ENCODE data around the gene RMRP.
"Not testable (repeated sequence)": the region's sequence is repeated elsewhere in the genome, so short reads cannot be mapped to it uniquely, and the experiment has no call there.

Gene RMRP

GRCh38 chr9:35664531-35665470 lies 7.0 kb upstream of the RMRP start, which contains the start of gene ARHGEF39:
Gene ARHGEF39 (minus strand): TSS chr9:35665195. CDS start chr9:35665169, 26 bp downstream.
- peak; percentile 76 for DNase-seq

- no peak for DNase-seq
Measured at GRCh38 chr9:35662437-35662836, 4.6 kb upstream of the RMRP start.

- DNase-seq = no peak
Measured at GRCh38 chr9:35661756-35662350, 4.0 kb upstream of the RMRP start.

GRCh38 chr9:35660966-35661415 lies 3.2 kb upstream of the RMRP start:
- DNase-seq = no peak

GRCh38 chr9:35659340-35659739 lies 1.5 kb upstream of the RMRP start:
- DNase-seq = peak; percentile 11

- DNase-seq = no peak
Measured at GRCh38 chr9:35658968-35659220, 1.1 kb upstream of the RMRP start.

GRCh38 chr9:35658137-35658967 lies 533 bp upstream of the RMRP start, which contains the start of gene CCDC107:
Gene CCDC107 (plus strand): TSS chr9:35658292. CDS start chr9:35658380, 88 bp downstream.
- peak; percentile 81 for DNase-seq

- DNase-seq = peak; percentile 37
Measured at GRCh38 chr9:35656831-35657545, 831 bp downstream of the RMRP start.

GRCh38 chr9:35656348-35656747 lies 1.5 kb downstream of the RMRP start:
- DNase-seq = no peak

- DNase-seq = no peak
Measured at GRCh38 chr9:35653611-35654010, 4.2 kb downstream of the RMRP start.

GRCh38 chr9:35652829-35653209 lies 5.0 kb downstream of the RMRP start:
- no peak for DNase-seq

GRCh38 chr9:35651956-35652828 lies 5.6 kb downstream of the RMRP start:
- DNase-seq = no peak

GRCh38 chr9:35650341-35651158 lies 7.3 kb downstream of the RMRP start, which contains the start of gene SIT1:
Gene SIT1 (minus strand): TSS chr9:35650931. CDS start chr9:35650853, 78 bp downstream.
- DNase-seq = no peak

- DNase-seq = no peak
Measured at GRCh38 chr9:35649431-35650340, 8.1 kb downstream of the RMRP start.

GRCh38 chr9:35646533-35647265 lies 11.1 kb downstream of the RMRP start:
- peak; percentile 84 for DNase-seq

GRCh38 chr9:35646153-35646532 lies 11.7 kb downstream of the RMRP start:
- DNase-seq = peak; percentile 57

GRCh38 chr9:35645736-35646135 lies 12.1 kb downstream of the RMRP start:
- DNase-seq = not testable (repeated sequence)

- no peak for DNase-seq
Measured at GRCh38 chr9:35643046-35643445, 14.8 kb downstream of the RMRP start.

GRCh38 chr9:35641478-35641877 lies 16.3 kb downstream of the RMRP start:
- not testable (repeated sequence) for DNase-seq

All from NCI-H1105 treated with DMSO at 0.1 percent for 48 hours (cell line).